Adipose tissue (tissue), 3 donors: ENCODE measurements around the gene ARID5B. TPM values are rescaled to one million over a fixed set of nuclear protein-coding genes. Genes with fewer than 3 reads are reported as not detected.

ENCODE experiments used
- H3K27ac ChIP-seq: one replicate; pipeline ENCODE4 v1.5.1; 2013; ENCODE audit warnings: low read depth, low read length
- WGBS, 3 donors: extraction: QIAGEN DNeasy Blood & Tissue Kit; methylation state at CpG; one replicate each; pipeline ENCODE4 v1.1.7; 2013; 5-methylcytosine and 5-hydroxymethylcytosine counted together
- polyA plus RNA-seq, 3 donors: library from polyadenylated mRNA; stranded (reverse); fragments of 200-250 nt; gene quantifications; one replicate each; pipeline ENCODE4 v1.2.3, GENCODE V29; 2013
- donor health status: healthy with polysubstance abuse.
- donor health status: Bipolar disorder and iron deficiency.
- donor health status: healthy.

ARID5B gene
- polyA plus RNA-seq, 3 donors, result 3.3 to 59.6 (median 36.6) TPM

DNA sequence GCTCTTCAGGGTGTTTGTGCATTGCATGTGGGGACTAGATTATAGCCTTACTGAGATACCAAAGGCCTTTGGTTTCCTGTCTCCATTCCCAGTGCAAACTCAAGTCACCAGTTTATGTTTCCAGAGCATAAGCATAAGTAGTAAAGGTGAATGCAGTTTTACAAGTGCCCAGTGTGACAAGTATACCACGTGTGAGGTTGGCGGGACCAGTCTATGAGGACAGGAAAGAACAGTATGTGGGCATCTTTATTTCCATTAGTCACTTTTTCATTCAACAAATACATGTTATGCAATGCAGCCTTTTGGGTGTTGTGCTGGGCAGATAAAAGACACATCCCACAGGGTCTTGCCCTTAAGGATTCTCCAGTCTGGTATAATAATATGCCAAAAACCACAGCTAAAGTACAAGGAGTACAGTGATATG is 146.5 kb downstream of the ARID5B start:
- H3K27ac ChIP-seq, result peak overlapping the region; percentile 72
- 68 to 78% (median 70%) methylated on average over 2 of the region's 2 CpGs for WGBS, 3 donors

DNA sequence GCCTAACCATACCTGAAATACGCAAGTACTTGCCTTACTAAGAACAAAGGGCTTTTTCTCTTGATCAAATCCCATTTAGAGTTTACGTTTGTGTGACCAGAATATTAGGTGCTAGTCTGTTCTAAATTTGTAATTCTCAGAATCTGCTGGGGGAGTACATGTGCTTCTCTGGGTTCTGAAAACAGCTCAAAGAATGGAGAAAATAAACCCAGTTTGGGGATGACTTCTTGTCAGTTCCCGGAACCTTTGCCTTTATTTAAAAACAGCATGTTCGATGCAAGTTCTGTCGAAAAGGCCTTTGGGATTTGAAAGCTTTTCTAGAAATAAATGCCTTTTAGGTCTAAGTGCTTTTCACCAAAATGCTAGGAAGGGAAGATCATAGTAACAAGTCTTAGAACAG is 147.0 kb downstream of the ARID5B start:
- WGBS, 3 donors, result 51 to 80% (median 54%) methylated on average over 5 of the region's 5 CpGs
- H3K27ac ChIP-seq, result no peak overlapping the region

DNA sequence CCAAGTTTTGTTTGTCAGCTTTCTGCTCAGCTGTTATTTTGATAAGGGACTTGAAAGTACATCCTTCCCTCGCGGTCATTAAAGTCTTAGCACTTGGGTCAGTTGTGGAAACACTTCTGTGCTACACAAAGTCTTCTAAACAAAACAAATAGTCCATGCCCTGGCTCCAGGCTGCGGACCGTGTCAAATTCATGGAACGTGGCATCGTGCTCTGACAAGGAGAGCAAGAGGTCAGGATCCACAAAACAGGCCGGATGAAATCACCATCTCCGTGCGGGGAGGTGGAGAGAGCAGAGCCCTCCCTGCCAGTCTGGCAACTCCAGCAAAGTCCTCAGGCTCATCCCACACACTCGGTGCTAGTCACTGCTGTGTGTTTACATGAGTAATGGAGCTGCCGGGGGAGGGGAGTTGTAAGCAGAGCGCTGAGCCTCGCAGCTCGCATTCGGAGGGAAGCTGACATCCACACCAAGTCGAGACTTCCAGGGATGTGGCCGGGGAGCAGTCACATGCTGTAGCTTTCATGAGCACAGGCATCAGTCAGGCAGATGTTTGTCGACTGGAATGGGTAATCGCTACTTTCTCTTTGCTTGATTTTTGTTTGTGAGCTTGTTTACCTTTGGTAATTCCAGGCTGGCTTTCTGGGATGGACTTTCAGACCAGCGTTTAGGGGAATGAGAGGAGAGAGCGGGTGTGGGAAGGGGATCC is 147.6 kb downstream of the ARID5B start:
- peak overlapping the region; percentile 87 for H3K27ac ChIP-seq
- WGBS, 3 donors, result 20 to 42% (median 28%) methylated on average over 21 of the region's 21 CpGs

DNA sequence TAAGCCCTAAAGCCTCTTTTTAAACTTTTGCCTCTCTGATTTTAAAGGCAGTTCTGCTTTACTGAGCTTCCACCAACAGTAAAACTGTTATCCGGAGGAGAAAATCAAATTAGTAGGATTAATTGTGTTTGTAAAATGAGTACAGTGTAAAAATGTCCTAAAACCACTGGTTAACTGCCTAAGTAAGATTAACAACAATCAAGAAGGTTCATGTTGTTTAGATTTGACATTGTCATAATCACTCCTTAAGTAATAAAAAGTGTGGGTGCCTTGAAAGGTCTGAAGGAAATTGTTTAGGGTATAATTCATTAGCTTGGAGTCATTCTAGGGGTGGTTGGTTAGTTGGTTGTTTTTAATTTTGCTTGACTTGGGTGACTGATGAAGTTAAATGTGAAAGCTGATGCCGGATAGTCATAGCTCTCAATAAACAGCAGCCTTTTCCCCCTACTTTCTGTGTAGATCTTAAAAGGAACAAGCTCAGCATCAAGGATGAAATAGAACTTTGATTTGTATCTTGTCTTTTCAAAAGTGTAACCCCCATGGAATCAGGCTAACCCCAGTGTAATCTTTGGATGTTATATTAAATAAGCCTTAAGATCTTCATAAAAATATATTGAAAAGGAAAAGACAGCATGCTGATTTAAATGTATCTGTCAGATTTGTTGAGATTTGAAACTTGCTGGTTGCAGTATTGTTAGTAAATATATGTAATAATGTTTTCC is 148.3 kb downstream of the ARID5B start:
- H3K27ac ChIP-seq, result peak overlapping the region; percentile 87
- 35 to 45% (median 43%) methylated on average over 2 of the region's 2 CpGs for WGBS, 3 donors

DNA sequence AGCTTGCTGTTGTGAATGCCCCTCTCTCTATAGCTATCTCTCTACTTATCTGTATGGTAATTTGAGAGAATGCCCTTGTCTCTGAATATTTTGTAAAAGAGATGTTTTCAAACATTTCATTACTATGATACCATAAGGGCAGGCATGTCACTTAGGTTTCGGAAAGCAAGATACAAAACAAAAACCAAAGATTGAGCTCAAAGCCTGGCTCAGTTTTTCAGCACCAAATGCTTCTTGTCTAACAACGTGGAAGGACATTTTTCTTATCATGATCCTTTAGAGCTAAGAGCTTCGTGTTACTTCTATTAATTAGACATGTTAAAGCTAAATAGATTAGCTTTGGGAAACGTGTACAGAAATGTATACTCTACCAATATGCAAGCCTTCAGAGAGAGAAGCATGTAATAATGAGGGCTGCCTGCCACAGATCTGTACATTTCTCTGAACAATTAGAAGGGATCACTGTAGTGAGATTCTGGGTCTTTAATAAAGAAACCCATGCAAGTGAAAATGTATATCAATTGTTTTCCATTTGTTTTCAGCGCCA is 148.9 kb downstream of the ARID5B start:
- no peak overlapping the region for H3K27ac ChIP-seq
- 41 to 56% (median 52%) methylated on average over 5 of the region's 5 CpGs for WGBS, 3 donors

DNA sequence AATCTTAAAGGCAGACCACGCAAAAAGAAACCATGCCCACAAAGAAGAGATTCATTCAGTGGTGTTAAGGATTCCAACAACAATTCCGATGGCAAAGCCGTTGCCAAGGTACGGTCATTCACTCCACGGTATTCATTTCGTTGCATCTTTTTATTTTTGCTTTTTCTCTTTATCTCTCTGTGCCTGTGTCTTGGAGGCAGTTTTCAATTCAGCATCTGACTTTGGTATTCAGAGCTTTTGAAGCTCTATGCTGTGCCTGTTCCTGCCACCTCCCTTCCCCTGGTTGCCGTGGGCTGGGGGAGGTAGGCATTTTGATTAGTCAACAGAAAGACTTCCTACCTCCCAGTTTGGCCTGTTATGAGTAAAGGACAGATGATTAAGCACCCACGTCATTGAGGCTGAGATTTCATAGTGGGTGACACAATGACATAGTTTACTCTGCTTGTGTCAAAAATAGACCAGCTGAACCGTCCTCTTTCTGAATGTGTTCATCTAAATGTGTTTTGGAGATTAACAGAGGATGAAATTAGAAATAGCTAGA is 149.5 kb downstream of the ARID5B start:
- no peak overlapping the region for H3K27ac ChIP-seq
- WGBS, 3 donors, result 39 to 78% (median 39%) methylated on average over 9 of the region's 9 CpGs

DNA sequence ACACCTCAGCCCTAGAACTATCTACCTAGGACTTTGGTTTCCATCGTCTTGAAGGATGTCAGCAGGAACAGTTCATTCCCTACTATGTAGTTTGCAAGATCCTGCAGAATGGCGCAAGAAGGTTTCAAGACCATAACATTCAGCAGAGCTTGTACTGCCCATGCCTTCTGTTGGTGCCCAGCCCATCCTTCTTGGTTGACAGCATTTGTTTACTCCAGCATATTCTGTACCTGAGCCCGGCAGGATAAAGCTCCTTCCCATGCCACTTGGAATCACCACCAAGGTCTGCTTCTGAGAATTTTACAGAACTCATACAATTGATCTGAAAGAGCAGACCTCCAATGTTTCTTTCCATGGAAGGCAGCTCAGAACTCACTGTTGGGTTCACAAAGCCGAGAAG is 150.8 kb downstream of the ARID5B start:
- no peak overlapping the region for H3K27ac ChIP-seq
- WGBS, 3 donors, result 91 to 98% (median 93%) methylated on average over 4 of the region's 4 CpGs

DNA sequence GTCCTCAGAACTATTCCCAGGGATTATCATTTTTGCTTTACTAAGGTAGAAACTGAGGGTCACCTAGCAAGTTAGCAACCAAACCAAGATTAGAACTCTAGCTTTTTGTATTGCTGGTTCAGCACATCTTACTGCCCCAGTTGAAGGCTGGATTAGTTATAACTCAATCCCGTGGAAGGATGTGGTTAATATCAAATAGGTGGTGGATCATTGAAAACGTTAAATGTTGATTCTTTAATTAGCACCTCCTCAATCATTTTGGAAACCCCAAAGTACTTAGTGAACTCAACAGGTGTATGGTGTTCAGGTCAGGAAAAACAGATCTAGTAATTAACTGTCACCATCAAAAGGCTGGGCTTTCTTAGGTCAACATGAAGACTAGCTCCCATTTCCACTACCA is 152.4 kb downstream of the ARID5B start:
- no peak overlapping the region for H3K27ac ChIP-seq
- 32 to 51% (median 45%) methylated on average over 2 of the region's 2 CpGs for WGBS, 3 donors

DNA sequence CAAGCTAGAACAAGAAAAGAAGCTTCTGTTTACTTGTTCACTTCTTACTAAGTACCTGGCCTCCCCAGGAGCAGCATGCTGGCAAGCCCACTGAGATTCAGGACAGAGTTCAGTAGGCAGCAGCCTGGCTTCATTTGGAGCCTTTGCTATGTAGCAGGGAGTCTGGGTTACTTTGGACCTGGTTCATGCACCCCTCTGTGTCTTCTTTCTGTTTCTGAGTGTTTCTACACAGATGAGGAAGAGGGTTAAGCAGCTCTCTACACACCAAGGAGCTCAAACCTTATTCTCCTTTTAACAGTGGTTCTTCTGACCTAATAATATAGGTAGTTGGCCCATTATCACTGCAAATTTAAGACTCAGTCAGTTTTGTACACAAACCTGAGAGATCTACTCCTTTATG is 152.9 kb downstream of the ARID5B start:
- no peak overlapping the region for H3K27ac ChIP-seq

DNA sequence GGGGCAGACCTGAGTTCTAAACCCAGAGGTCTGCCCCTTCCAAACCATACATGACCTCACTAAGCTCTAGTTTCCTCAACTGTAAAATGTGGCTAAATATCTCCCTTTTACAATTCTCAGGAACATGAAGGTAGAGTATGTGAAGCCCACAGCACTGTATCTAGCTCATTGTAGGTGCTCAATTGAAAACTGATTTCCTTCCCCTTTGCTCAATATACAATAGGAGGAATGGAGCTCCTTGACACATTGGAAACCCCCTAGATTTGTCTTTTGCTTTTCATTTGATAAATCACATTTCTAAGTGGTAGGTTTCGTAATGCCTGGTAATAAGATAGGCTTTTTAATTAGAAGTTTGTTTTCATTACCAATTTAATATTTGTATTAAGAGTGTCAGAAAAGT is 153.3 kb downstream of the ARID5B start:
- no peak overlapping the region for H3K27ac ChIP-seq
- 68 to 79% (median 78%) methylated on average over 1 of the region's 1 CpG for WGBS, 3 donors

DNA sequence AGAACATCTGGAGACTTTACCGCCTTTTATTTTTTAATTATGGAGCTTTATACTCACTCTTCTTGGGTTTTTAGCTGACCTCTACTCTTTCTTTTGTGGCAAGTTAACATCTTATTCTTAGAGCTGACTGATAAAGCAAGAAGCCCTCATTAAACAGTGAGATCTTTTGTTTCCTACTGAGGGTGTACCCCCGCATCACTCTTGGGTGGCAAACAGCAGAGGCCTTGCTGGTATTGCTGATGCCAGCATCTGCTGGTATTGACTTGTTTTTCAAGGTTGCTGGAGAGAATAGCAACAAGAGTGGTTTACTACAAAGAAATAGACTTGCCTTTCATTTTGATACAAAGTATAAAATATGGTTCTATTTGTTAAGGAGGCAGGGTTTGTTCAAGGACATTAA is 154.7 kb downstream of the ARID5B start:
- H3K27ac ChIP-seq, result no peak overlapping the region
- WGBS, 3 donors, result 81 to 91% (median 91%) methylated on average over 2 of the region's 2 CpGs

DNA sequence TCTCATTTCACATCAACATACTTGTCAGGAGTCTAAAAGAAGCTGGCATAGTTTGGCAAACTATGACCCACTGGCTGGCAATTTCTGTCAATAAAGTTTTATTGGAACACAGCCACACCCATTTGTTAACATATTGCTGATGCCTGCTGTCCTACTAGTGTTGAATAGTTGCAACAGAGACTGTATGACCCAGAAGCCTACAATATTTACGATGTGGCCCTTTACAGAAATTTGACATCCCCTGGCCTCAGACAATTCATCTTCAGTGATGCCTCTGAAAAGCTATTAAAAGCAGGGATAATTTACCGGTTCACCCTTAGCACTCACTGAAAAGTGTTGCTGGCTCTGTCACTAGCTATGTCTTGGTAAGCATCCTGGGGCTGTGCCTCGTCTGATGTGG is 155.2 kb downstream of the ARID5B start:
- WGBS, 3 donors, result 63 to 80% (median 68%) methylated on average over 3 of the region's 3 CpGs
- H3K27ac ChIP-seq, result peak overlapping the region; percentile 87

DNA sequence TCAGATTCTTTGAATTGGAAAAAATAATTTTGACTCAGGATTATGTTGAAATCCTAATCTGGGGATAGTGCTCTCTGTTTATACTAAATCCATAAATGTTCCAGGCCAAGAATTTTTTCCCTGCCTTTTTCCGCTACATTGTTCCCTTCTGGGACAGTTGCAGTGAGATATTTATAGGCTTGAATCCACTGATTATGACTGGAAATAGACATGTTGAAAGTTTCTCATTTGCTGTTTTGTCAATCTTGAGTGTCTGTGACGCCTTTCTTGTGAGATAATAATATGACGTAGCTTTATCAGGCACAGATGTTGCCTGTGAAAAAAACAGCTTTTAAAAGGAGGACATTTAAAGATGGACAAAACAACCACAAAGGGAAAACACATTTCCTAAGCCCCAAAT is 155.9 kb downstream of the ARID5B start:
- H3K27ac ChIP-seq, result no peak overlapping the region

DNA sequence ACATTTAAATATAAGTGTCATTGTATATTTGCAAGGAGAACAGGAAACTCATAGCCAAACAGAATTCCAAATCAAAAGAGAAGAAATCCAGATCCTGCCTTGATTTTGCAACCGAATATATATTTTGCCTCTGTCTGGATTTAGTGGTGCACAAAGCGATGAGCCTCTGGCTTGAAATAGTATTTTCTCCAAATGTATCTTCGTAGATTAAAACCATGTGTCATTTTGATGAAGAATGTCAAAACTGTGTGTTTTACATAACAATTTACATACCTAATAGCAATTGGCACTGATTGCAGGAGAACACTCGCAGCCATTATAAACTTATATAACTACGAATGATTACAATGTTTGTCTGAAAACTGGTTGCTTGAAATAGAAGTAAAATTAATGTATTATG is 156.4 kb downstream of the ARID5B start:
- no peak overlapping the region for H3K27ac ChIP-seq
- 58 to 71% (median 64%) methylated on average over 5 of the region's 5 CpGs for WGBS, 3 donors

More for the DNA sequence above, 155.9 kb downstream of the ARID5B start:
- WGBS, 3 donors, result 41 to 50% (median 46%) methylated on average over 3 of the region's 3 CpGs

DNA sequence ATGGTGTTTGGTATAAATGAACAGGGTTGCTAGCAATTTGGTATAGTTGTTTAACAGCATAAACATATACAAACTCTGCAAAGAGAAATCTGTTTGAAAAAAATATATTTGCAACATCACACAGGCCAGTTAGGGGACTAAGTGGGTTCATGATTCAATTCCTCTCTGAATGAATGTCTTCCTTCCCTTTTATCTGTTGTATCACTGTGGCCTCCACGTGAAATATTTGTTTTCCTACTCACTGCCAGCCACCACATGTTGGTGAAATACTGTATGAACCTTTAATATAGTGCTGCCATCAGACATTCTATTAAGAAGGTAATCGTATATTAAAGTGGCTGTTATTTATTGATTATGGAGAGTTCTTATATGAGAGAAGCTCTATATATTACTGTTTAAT is 157.0 kb downstream of the ARID5B start:
- WGBS, 3 donors, result 43 to 50% (median 47%) methylated on average over 2 of the region's 2 CpGs
- H3K27ac ChIP-seq, result no peak overlapping the region

DNA sequence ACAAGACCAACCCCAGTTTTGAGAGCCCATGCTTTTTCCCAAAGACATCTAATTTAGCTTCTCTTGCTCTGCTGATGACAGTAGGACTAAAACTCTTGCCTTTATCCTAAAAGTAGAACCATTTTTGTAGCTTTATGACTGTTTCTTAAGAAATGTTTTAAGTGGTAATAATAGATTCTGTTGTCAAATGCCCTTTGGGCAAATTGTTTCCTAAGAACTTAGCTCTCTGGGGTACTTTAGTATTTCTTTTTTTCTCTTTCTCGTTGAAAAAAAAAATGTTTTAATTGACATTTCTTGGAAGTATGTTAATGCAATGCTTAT is 157.4 kb downstream of the ARID5B start:
- H3K27ac ChIP-seq, result no peak overlapping the region
- 12 to 25% (median 22%) methylated on average over 1 of the region's 1 CpG for WGBS, 3 donors

DNA sequence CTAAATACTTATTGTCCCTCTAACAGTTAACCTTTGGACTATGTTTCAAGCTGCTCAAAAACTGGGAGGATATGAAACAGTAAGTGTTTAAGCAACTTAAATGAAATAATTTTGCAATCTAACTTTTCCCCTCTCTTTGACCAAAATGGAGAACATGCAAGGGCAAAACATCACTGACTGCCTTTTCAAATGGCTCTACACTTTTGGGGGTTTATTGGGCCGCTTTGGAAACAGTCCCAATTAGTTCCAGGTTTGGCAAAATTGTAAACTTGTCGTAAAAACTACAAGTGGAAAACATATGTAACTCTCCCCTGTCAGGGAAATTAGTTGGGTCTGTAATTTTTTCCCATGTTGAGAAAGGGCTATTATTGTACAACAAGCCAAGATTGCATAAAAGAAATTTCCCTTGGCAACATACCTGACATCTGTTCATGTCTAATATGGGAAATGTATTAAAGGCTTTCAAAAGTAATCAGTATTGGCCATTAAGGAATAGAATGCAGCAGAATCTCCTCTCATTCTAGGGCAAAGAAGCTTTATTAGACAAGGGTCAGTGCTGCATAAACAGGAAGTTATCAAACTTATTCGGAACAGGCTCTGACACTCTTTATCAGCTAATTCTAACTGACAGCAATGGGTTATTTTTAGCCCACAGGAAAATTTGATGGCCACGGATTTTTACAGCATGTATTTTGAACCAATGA is 157.9 kb downstream of the ARID5B start:
- 15 to 29% (median 20%) methylated on average over 4 of the region's 4 CpGs for WGBS, 3 donors

DNA sequence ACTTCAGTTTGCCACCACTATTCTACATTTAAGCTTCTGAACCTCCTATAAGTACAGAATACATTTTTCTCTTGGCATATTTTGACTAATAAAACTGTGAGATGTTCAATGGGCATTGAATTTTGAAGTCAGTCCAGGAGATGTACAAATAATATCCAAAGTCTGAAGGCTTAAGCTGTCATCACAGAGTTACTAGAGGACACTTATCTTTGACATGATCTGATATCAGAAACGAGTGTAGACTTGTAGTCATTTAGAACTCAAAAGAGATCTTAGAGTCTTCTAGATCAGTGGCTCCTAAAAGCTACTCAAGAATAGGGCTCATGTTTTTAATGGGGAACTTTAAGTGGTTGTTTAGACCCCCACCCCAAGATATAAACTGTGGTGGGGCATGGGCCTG is 160.5 kb downstream of the ARID5B start:
- WGBS, 3 donors, result 45 to 77% (median 69%) methylated on average over 1 of the region's 1 CpG

More for the DNA sequence above, 157.9 kb downstream of the ARID5B start:
- H3K27ac ChIP-seq, result no peak overlapping the region

More for the DNA sequence above, 160.5 kb downstream of the ARID5B start:
- no peak overlapping the region for H3K27ac ChIP-seq
